Measurements from ENCODE around the gene TNS4. TPM values are rescaled to one million over a fixed set of nuclear protein-coding genes. Genes with fewer than 3 reads are reported as not detected.

TNS4 gene
- total RNA-seq, 1 donor from 2014 or later = 0.78 TPM

DNA sequence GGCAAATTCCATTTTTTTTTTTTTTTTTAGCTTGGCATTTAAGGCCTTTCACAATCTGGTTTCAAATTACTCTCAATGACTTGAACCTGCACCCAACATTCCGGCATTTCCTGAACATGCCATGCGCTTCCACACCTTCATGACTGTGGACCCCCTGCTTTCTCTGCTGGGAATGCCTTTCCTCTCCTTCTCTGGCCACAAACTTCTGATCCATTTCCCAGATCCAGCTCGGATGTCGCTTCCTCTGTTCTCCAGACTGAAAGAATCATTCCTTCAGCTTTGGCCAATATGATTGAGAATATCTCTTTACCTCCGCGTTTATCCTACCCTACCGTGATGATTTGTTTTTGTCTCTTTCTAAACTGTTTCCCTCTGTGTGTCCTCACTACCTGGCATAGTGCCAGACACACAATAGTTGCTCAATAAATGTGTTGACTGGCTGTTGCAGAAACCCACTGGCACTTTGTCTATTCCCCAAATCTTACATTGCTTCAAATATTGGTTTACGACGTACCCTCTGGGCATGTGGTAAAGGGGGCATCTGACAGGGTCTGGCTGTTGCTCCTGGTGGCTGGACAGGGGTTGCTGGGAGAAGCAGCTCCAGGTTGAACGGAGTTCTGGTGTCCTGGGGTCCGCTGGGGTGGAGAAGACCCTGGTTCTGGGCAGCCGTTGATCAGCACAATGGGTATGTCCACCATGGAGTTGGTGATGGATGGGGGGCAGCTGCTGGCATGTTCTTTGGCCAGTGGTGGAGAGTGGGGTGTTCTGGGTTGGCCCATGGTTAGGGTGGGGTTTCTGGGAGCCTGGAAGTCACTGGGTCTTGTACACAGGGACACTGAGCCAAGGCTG, 14.7 kb downstream of the TNS4 start:
- intact Hi-C loops (cut with DNase I) = no loop called here

GRCh38 chr17:40485851-40486521, 15.4 kb downstream of the TNS4 start:
- H3K27ac ChIP-seq = peak overlapping the region; percentile 58
- H3K4me3 ChIP-seq = no peak overlapping the region
- no peak for DNase-seq
- H3K36me3 ChIP-seq = no peaks in the 10 kb centered on the region
- intact Hi-C loops (cut with DNase I) = no loop called here
- no peaks in the 10 kb centered on the region for H3K9me3 ChIP-seq
- peak; percentile 28 for ATAC-seq
- no peaks in the 10 kb centered on the region for H3K27me3 ChIP-seq
- H3K4me1 ChIP-seq = peaks cover 19% of the 10 kb centered on the region
- TF ChIP-seq CTCF (IDR thresholded peaks at IDR 0.05) = no peak

More for the DNA sequence above, 14.7 kb downstream of the TNS4 start:
- no peak for TF ChIP-seq CTCF (IDR thresholded peaks at IDR 0.05)
- Histone ChIP-seq H3K27me3 (no peaks in the 10 kb centered on the region), H3K27ac (peak overlapping the region; percentile 6), H3K36me3 (no peaks in the 10 kb centered on the region), H3K9me3 (no peaks in the 10 kb centered on the region), H3K4me3 (no peak overlapping the region), H3K4me1 (peaks cover 18% of the 10 kb centered on the region)
- ATAC-seq = no peak
- no peak for DNase-seq

DNA sequence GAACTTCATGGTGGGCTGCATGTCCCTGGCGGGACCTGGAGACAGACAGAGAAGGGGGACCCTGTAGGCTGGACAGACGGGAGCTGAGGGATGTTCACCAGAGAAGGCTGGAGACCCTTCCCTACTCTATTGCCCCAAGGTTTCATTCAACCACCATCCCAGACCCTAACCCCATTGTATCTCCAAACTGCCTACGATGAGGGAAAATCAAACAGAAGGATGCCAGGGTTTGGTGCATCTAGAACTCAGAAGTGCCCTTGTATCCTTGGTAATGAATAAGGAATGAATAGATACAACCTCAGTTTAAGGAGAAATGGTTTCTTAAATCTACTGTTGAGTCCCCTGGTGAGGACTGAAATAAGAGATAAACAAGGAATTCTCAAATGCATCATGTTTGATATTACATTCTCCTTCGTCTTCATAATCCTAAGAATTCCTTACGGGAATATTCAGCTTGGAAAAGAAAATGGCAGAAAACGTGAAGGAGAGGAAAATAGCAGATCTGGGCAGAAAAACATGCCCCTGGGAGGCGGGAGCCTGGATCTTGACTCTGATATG, 16.4 kb downstream of the TNS4 start:
- DNase-seq (no peak), ATAC-seq (no peak)
- no peak for TF ChIP-seq CTCF (IDR thresholded peaks at IDR 0.05)
- Histone ChIP-seq H3K27me3 (no peaks in the 10 kb centered on the region), H3K9me3 (no peaks in the 10 kb centered on the region), H3K36me3 (no peaks in the 10 kb centered on the region), H3K27ac (no peak overlapping the region), H3K4me1 (peaks cover 22% of the 10 kb centered on the region), H3K4me3 (no peak overlapping the region)
- intact Hi-C loops (cut with DNase I) = no loop called here

GRCh38 chr17:40484285-40484972, 17.0 kb downstream of the TNS4 start:
- no peaks in the 10 kb centered on the region for H3K9me3 ChIP-seq
- no peak overlapping the region for H3K4me3 ChIP-seq
- H3K27ac ChIP-seq = no peak overlapping the region
- intact Hi-C loops (cut with DNase I) = no loop called here
- H3K27me3 ChIP-seq = no peaks in the 10 kb centered on the region
- ATAC-seq = no peak
- no peaks in the 10 kb centered on the region for H3K36me3 ChIP-seq
- no peak for DNase-seq
- no peak for TF ChIP-seq CTCF (IDR thresholded peaks at IDR 0.05)
- H3K4me1 ChIP-seq = peaks cover 19% of the 10 kb centered on the region

DNA sequence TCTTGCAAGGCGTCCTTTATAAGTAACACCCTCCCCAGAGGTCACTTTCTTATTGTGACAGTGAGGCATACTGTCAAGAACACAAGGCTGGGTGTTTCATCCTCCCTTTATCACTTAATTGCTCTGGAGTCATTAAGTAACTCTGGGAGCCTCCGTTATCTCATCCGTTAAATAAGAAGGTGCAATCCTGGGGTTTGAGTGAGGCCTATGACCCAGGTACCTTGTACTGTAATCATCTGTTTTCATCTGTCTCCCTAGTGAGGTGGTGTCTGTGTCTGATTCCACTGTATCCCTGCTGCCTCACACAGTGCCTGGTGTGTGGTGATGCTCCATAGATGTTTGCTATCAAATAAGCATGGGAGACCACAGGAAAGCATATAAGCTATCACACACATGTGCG, 17.7 kb downstream of the TNS4 start:
- no peaks in the 10 kb centered on the region for H3K9me3 ChIP-seq
- H3K4me3 ChIP-seq = no peak overlapping the region
- no peak for ATAC-seq
- peaks cover 19% of the 10 kb centered on the region for H3K4me1 ChIP-seq
- TF ChIP-seq CTCF (IDR thresholded peaks at IDR 0.05) = no peak
- H3K27me3 ChIP-seq = no peaks in the 10 kb centered on the region
- no peak overlapping the region for H3K27ac ChIP-seq
- DNase-seq = no peak
- intact Hi-C loops (cut with DNase I) = no loop called here
- no peaks in the 10 kb centered on the region for H3K36me3 ChIP-seq
